HT-29 (cell line): ENCODE data around the gene KNDC1. TPM values are rescaled to one million over a fixed set of nuclear protein-coding genes. Genes with fewer than 3 reads are reported as not detected.

Experiments
- DNase-seq: peaks from one replicate; pipeline ENCODE4 v3.0.0-alpha.2; 2015; ENCODE audit warnings: low spot score
- total RNA-seq: library from RNA; depleted of rRNA; stranded (reverse); fragments of >200 nt; shearing (Covaris generic); gene quantifications from 2 replicates; pipeline ENCODE4 v1.2.3, GENCODE V29; 2014

The KNDC1 gene
- total RNA-seq, 1 experiment from 2014 or later: 0.08 TPM

DNA sequence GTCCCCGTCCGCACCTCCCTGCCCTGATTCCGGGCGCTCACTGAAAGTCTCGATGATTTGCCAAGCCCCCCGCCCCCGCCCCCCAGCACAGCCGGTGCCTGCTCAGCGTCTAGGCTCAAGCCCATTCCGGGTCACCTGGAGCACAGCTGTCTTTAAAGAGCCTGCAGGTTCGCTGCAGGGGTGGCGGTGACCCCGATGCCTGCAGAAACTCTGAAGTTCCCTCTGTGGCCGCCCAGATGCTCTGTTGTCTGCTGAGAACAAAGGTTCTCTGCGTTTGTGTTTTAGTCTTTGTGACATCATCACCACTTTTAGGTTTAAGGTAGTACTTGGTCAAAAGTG, 78.4 kb downstream of the KNDC1 start:
- DNase-seq: no peak

DNA sequence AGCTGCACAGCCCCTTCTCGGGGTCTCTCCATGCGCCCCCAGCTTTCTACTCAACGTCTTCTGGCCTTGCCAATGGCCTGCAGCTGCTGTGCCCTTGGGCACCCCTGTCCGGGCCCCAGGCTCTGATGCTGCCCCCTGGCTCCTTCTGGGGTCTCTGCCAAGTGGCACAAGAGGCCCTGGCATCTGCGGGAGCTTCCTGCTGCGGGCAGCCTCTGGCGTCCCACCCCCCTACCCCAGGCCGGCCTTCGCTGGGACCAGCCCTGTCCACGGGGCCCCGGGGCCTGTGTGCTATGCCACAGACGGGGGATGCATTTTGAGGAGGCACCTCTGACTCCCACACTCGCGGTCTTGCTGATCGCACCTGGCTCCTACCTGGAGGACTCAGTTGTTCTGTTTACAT, 80.0 kb downstream of the KNDC1 start:
- no peak for DNase-seq

DNA sequence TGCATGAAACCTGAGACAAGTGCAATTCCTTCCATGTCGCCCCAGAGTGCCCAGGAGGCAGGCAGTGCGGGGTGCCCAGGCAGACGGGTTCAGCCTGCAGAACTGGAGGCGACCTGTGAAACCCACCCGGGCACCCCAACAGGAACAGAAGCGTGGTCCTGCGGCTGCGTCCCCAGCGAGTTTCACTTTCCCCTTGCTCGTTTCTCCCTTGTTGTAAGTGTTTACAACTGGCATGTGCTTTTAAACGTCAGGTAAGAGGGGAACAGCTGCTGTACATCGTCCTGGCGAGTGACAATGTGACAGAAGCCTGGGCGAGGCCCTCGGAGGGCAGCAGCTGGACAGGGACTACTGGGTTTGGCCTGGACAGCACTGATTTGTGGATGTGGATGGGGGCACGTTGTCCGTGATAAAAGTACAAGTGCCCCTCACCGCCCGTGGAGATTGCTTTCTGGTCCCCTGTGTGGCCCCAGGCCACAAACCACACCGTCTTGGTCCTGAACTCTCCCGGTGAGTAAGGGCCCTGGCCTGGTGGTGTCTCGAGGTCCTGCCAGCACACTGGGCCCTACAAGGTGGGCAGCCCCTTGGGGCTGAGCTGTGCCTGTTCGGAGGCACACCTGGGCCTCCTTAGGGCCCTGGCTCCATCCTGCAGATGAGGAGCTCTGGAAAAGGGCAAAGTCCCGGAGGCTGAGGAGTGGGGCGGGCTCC, 81.6 kb downstream of the KNDC1 start:
- DNase-seq: no peak

- no peak for DNase-seq
Observed at GRCh38 chr10:133242611-133243356, 82.8 kb downstream of the KNDC1 start.

DNA sequence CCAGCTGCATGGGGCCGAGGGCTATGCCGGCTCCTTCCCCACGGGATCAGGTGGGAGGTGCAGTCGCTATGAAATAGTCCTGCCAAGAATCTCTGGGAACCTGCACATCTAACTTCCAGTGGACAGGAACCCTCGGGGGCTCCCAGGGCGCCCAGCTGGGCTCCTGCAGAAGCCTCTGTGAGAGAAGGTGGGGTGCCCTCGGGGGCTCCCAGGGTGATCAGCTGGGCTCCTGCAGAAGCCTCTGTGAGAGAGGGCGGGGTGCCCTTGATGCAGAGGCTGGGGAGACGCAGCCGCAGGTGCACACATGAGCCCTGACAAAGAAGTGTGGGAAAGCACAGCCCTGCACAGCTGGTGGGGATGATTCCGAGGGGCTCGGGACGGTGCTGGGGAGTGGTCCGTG, 83.6 kb downstream of the KNDC1 start:
- DNase-seq: no peak

DNA sequence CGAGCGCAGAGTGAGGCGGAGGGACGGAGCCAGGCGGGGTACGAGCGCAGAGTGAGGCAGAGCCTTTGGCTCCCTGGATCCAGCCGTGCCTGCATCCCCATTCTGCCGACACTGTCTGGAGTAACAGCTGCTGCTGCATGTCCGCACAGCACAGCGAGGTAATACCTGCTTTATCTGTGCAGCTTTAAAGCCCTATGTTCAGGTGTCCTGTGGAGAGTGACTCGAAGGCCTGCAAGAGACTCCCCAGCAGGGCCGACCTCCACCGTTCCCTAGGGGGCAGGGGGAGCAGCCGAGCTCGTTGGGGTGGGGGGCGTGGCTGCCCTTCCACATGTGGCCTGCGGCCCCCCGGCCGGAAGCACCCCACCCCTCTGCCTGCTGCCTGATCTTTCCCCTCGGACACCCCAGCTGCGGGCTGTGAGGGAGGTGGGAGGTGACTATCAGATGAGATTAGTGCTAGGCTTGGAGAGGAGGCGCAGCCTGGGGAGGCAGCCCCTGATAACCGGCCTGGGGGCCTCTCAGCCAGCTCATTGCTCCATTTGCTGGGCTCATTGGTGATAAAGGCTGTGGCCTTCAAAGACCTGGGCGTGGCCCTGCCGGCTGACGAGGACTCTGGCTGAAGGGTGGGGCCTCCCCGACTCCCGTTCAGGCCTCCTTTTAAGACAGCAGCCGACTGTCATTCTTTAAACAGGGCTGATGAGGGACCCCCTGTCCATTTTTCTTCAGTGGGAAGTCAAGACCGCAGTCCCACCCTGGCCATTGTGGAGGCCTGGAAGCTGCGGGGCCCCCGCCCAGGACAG, 85.6 kb downstream of the KNDC1 start:
- DNase-seq: no peak

DNA sequence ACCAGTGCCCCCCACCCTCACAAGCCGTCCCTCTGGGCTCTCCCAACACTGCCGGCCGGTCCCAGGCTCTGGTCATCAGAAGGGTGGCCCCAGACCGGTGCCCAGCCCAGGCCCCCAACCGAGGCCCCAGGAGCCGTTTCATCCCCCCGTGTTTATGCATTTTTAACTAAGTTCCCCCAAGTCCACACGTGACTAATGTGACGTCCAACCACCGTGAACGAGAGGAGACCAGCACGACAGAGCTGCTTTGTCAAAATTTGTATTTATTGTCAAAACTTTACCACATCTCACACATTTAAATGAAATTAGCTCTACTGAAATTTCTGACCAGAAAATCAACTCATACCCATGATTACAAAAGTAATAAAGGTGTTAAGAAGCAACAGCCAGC, 86.2 kb downstream of the KNDC1 start:
- DNase-seq: no peak

- no peak for DNase-seq
Observed at GRCh38 chr10:133247681-133248333, 87.8 kb downstream of the KNDC1 start.

- DNase-seq: no peak
Observed at GRCh38 chr10:133248334-133248715, 88.3 kb downstream of the KNDC1 start.

- DNase-seq: no peak
Observed at GRCh38 chr10:133249094-133249780, 89.2 kb downstream of the KNDC1 start.

GRCh38 chr10:133249975-133250754, 90.1 kb downstream of the KNDC1 start:
- DNase-seq: no peak

GRCh38 chr10:133251388-133252222, 91.6 kb downstream of the KNDC1 start:
- DNase-seq: no peak

- no peak for DNase-seq
Observed at GRCh38 chr10:133252223-133252552, 92.2 kb downstream of the KNDC1 start.

DNA sequence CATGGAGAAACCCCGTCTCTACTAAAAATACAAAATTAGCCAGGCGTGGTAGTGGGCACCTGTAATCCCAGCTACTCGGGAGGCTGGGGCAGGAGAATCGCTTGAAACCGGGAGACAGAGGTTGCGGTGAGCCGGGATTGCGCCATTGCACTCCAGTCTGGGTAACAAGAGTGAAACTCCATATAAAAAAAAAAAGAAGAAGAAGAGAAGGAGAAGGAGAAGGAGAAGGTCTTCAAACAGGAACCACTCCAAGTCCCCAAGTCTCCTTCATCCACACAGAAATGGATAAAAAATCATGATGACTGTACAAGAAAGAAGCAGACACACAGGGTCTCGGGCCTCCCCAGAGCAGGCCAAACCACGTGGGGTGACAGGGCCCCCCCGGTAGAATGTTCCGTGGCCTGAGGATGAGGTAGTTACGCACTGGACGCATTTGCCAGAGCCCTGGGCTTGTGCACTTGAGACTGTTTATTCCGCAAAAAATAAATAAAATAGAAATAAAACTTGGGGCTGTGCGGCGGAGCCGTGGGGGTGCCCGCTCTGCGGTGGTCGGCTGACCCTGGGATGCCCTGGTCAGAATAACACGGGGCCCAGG, 93.4 kb downstream of the KNDC1 start:
- DNase-seq: no peak

- DNase-seq: no peak
Observed at GRCh38 chr10:133254421-133255120, 94.6 kb downstream of the KNDC1 start.

- DNase-seq: no peak
Observed at GRCh38 chr10:133255323-133255722, 95.3 kb downstream of the KNDC1 start.

DNA sequence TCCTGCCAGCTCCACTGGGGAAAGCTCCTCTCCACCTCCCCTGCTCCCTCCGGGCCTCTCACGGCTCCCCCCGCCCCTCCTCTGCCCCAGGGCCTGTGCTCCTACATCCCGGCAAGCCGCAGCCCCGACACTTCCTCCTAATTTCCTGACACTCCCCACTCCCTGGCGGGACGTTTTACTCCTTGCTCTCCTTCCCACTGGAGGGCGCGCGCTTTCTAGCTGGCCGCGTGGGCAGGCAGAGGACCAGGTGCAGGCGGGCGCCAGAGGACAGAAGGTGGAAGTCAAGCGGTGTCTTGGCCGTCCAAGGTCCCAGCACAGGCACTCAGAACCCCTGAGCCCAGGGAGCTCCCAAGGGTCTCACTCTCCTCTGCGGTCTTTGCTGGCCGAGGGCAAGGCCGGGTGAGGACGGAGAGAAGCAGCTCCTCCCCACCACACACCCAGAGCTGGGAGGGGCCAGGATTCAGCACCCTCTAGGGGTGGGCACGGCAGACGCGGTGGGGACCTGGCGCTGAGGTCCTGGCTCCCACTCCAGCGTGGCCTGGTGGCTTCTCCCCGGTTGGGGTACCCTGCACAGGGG, 97.6 kb downstream of the KNDC1 start:
- peak; percentile 77 for DNase-seq

GRCh38 chr10:133258066-133258817, 98.2 kb downstream of the KNDC1 start:
- peak; percentile 49 for DNase-seq
